Panc1 (cell line): ENCODE results near the gene PEX5L.

Experiments
- CTCF ChIP-seq: fragments of 450-650 bp; IDR thresholded peaks from 2 replicates; pipeline ENCODE4 v1.5.1; 2017; ENCODE audit warnings: mild to moderate bottlenecking
- POLR2AphosphoS5 ChIP-seq: IDR thresholded peaks from 2 replicates; pipeline ENCODE4 v1.6.1; 2012; ENCODE audit warnings: mild to moderate bottlenecking, low read depth, low read length, moderate library complexity
- REST ChIP-seq, 2 experiments: IDR thresholded peaks; 2 replicates each; pipeline ENCODE4 v1.6.1; 2011 to 2012; ENCODE audit warnings: low read depth in 2 of 2, control low read depth in 1 of 2, low read length in 1 of 2, mild to moderate bottlenecking in 1 of 2, moderate library complexity in 1 of 2; ENCODE audit not compliant: insufficient read depth in 1 of 2

DNA sequence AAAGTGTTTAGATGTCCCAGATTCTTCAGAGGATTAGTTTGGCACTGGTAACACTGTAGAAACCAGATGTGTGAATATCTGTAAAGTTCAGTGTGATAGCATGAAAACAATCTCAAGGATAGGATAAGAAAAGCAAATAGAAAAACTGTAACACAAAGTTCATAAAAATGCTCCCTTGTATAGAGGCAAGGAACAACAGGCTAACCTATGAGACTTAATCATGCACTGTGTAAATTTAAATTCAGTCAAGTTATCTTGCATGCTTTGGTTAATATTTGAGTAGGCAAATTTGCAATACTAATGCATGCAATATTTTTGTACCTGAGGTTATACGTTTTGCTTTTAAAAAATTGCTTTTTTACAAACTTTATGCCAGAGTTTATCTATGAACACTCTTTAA, 239.5 kb downstream of the PEX5L start:
- TF ChIP-seq POLR2AphosphoS5: no peak
- no peak for TF ChIP-seq CTCF
- no peak for TF ChIP-seq REST (IDR thresholded peaks at IDR 0.05; ENCODE audit: insufficient read depth in 1 of 2, low read depth in 2 of 2, low read length in 1 of 2)
